ENCODE results near the gene DYNLT5.
"Not testable (repeated sequence)": the region's sequence is repeated elsewhere in the genome, so short reads cannot be mapped to it uniquely, and the experiment has no call there.

DYNLT5 gene

GRCh38 chr1:66791621-66792610, 39.7 kb downstream of the DYNLT5 start:
- no peak for DNase-seq

- not testable (repeated sequence) for DNase-seq
Observed at GRCh38 chr1:66795839-66796238, 43.6 kb downstream of the DYNLT5 start.

DNA sequence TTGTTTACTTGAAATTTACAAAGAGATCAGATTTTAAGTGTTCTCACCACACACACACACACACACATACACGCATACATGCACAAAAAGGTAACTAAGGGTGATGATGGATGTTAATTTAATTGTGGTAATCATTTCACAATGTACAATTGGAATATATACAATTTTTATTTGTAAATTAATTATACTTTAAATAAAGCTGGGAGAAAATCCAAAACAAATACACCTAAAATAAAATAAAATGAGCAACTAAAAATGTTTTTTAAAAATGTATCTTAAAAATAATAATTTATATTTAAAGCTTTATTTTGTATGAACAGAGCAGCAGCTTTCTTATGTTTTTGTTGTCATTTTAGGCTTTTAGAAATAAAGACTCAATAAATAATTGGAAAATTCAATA, 57.0 kb downstream of the DYNLT5 start:
- DNase-seq: no peak

DNA sequence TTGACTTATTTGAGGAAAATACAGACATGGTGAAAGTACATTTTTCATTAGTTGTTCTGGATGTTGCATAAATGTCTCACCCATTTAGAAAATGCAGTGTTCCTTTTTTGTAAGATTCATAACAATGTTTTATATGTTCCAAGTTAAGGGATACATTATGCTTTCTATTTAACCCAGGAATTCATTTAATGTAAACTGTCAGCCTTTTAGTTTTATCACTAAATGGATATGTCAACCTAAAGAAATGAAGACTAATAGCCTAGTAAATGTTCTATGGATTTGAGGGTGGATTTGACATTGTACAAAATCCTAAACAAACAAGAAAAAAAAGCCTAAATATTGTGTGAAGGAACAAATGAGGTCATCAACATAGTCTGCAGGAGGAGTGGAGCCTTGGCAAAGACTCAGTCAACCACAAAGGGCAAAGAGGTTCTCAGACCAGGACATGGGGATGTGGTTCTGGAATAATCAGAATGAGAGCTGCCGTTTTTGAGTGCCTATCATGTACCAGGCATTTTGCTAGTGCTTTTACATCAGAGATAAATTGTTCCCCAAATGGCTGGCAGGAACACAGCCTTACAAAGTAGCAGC, 57.6 kb downstream of the DYNLT5 start:
- DNase-seq: no peak

- DNase-seq: no peak
Observed at GRCh38 chr1:66824771-66825170, 72.5 kb downstream of the DYNLT5 start.

All from 8988T (cell line).